Measurements from ENCODE around the gene SHLD1.
"Not testable (repeated sequence)": the region's sequence is repeated elsewhere in the genome, so short reads cannot be mapped to it uniquely, and the experiment has no call there.

Gene SHLD1

DNA sequence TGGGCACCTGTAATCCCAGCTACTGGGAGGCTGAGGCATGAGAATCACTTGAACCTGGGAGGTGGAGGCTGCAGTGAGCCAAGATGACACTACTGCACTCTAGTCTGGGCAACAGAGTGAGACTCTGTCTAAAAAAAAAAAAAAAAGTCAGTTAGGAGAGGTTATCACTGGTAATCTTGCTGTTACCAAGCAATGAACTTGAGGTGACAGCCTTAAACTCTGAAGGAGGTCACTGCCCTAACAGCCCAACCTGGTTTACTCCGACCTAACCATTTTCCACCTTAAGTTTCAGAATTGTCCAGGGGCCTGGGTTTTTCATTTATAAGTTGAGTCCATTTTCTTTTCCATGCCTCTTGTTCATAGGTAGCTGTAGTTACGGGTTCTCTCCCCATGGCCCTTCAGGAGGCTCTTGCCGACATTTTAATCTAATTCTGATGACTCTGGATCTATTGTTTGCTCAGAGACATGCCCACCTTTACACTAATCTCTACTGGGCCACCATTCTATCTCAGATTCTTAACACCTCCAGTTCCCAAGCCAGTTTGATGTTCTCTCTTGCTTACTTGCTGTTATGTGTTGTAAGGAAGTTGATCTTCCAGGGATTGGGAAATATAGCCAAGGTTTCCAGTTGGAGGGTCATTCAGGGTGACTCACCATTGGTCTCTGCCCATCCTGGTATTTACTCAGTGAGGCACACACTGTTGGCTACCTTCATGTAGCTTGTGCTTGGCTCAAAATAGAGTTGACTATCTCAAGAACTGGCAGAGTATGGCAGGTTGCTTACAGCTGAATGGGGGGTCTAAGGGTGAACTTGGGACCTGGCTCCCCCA lies 29.1 kb downstream of the SHLD1 start:
- DNase-seq = no peak
- peaks cover 33% of the 10 kb centered on the region for H3K36me3 Mint-ChIP-seq (ENCODE audit: low read depth)
- H3K4me1 Mint-ChIP-seq = peaks cover 6% of the 10 kb centered on the region
- TF ChIP-seq, protein P1, sequence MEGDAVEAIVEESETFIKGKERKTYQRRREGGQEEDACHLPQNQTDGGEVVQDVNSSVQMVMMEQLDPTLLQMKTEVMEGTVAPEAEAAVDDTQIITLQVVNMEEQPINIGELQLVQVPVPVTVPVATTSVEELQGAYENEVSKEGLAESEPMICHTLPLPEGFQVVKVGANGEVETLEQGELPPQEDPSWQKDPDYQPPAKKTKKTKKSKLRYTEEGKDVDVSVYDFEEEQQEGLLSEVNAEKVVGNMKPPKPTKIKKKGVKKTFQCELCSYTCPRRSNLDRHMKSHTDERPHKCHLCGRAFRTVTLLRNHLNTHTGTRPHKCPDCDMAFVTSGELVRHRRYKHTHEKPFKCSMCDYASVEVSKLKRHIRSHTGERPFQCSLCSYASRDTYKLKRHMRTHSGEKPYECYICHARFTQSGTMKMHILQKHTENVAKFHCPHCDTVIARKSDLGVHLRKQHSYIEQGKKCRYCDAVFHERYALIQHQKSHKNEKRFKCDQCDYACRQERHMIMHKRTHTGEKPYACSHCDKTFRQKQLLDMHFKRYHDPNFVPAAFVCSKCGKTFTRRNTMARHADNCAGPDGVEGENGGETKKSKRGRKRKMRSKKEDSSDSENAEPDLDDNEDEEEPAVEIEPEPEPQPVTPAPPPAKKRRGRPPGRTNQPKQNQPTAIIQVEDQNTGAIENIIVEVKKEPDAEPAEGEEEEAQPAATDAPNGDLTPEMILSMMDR (IDR thresholded peaks at IDR 0.05) = no peak
- H3K4me3 Mint-ChIP-seq = no peak overlapping the region
- H3K9me3 Mint-ChIP-seq = no peaks in the 10 kb centered on the region
- H3K27me3 Mint-ChIP-seq (ENCODE audit: low read depth, poor library complexity) = no peaks in the 10 kb centered on the region
- no peak overlapping the region for H3K27ac Mint-ChIP-seq

- H3K27ac Mint-ChIP-seq = no peak overlapping the region
- H3K4me3 Mint-ChIP-seq = no peak overlapping the region
- H3K36me3 Mint-ChIP-seq (ENCODE audit: low read depth) = peaks cover 27% of the 10 kb centered on the region
- peaks cover 6% of the 10 kb centered on the region for H3K4me1 Mint-ChIP-seq
- DNase-seq = no peak
- TF ChIP-seq, protein P1 (IDR thresholded peaks at IDR 0.05) = no peak
- no peaks in the 10 kb centered on the region for H3K9me3 Mint-ChIP-seq
- no peaks in the 10 kb centered on the region for H3K27me3 Mint-ChIP-seq (ENCODE audit: low read depth, poor library complexity)
These were observed 30.6 kb downstream of the SHLD1 start for GRCh38 chr20:5780846-5781217.

DNA sequence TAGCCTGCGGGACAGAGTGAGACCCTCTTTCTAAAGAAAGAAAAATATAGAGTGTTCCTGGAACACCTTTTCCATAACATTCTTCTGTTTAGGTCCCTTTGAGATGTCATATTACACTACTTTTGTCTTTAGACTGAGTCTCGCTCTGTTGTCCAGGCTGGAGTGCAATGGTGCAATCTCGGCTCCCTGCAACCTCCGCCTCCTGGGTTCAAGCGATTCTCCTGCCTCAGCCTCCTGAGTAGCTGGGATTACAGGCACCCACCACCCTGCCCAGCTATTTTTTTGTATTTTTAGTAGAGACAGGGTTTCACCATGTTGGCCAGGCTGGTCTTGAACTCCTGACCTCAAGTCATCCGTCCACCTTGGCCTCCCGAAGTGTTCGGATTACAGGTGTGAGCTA lies 31.2 kb downstream of the SHLD1 start:
- H3K27me3 Mint-ChIP-seq (ENCODE audit: low read depth, poor library complexity); H3K4me1 Mint-ChIP-seq; H3K9me3 Mint-ChIP-seq; DNase-seq; H3K27ac Mint-ChIP-seq; H3K4me3 Mint-ChIP-seq: not testable (repeated sequence)
- peaks cover 27% of the 10 kb centered on the region for H3K36me3 Mint-ChIP-seq (ENCODE audit: low read depth)

DNA sequence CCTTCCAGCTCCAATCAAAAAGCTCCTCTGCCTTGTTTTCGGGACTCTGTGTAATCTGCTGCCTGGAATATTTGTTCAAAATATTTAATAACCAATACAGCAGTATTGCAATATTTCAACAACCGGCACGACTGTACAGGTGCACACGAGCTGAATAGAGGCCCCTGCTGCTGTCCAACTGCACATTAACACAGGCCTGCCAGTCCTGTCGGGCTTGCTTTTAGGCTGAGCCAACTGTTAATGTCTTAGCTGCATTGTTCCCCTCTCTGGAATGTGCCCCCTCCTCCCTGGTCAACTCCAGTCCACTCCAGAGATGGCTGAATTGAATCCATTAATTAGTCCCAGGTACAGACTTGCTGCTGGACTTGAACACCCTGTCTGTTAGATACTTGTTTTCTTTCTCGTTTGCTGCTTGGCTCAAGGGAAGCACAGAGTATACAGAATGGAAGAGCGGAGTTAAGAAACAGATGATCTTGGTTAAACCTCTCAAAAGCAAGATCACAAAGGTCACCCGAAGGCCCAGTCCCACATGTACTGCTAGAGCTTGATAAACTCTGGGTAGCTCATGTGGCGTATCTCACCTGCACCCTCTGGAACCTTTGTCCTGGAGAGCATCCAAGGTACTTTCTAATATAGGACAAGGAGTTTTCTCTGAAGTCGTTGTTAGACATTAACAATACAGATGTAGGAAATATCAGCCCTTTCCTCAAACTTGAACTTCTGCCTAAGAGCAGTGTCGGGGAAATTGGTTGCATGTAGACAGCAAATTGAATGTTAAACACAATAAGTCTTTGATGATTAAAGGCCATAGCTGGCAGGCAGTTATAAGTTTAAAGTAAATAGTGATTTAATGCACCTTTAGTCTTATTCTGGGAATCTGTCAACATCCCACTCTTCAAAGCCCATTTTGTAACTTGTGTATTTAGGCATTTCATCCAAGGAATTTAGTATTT lies 31.9 kb downstream of the SHLD1 start:
- H3K27me3 Mint-ChIP-seq (ENCODE audit: low read depth, poor library complexity) = no peaks in the 10 kb centered on the region
- peaks cover 6% of the 10 kb centered on the region for H3K4me1 Mint-ChIP-seq
- no peak overlapping the region for H3K4me3 Mint-ChIP-seq
- no peak for DNase-seq
- H3K9me3 Mint-ChIP-seq = no peaks in the 10 kb centered on the region
- TF ChIP-seq, protein P1 (IDR thresholded peaks at IDR 0.05) = no peak
- H3K27ac Mint-ChIP-seq = no peak overlapping the region
- peaks cover 24% of the 10 kb centered on the region for H3K36me3 Mint-ChIP-seq (ENCODE audit: low read depth)

DNA sequence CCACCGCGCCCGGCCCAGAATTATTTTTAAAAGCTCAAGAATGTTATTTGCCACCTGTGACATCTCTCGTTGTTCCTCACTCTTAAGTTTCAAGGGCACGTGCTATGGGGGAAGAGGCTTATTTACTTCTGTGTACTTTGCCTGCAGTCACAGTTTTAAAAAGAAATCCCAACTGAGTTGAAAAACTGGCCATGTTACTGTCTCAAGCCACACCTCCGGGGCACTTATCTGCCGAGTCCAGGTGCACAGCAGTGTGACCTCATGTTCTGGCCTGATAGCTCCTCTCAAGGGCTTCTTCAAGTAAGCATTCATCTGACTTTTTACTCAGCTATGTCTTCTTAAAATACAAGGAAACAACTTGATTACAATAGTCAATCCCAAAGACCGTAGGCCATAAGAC lies 34.5 kb downstream of the SHLD1 start:
- DNase-seq = no peak
- Mint-ChIP-seq H3K27ac (no peak overlapping the region), H3K36me3 (ENCODE audit: low read depth) (peaks cover 11% of the 10 kb centered on the region)

DNA sequence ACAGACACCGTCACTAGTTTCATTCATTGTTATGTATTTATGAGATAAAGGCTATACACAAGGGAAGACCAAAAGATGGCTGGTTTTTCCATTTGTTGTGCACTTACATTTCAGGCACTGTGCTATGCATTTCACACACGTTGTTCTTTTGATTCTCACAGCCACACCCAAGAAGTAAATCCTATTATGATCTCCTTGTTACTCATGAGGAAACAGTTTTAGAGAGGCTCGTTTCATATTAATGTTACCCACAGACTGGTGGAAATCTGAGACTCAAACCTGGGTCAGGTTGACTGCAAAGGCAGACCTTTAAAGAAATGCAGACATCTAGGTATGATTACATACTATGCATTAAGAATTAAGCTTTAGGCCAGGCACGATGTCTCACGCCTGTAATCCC lies 34.9 kb downstream of the SHLD1 start:
- Mint-ChIP-seq H3K4me3 (no peak overlapping the region), H3K4me1 (peaks cover 6% of the 10 kb centered on the region), H3K27me3 (ENCODE audit: low read depth, poor library complexity) (no peaks in the 10 kb centered on the region), H3K9me3 (no peaks in the 10 kb centered on the region), H3K27ac (no peak overlapping the region), H3K36me3 (ENCODE audit: low read depth) (peaks cover 11% of the 10 kb centered on the region)
- no peak for DNase-seq
- TF ChIP-seq, protein P1 (IDR thresholded peaks at IDR 0.05) = no peak

More for the DNA sequence above, 34.5 kb downstream of the SHLD1 start:
- Mint-ChIP-seq H3K27me3 (ENCODE audit: low read depth, poor library complexity) (no peaks in the 10 kb centered on the region), H3K4me3 (no peak overlapping the region), H3K4me1 (peaks cover 6% of the 10 kb centered on the region), H3K9me3 (no peaks in the 10 kb centered on the region)
- TF ChIP-seq, protein P1 (IDR thresholded peaks at IDR 0.05) = no peak

All from nephron progenitor cell (in vitro differentiated cells).